B cell (primary cell): ENCODE data around the gene C20orf204. TPM values are rescaled to one million over a fixed set of nuclear protein-coding genes. Genes with fewer than 3 reads are reported as not detected.
A peak's percentile ranks its signal among the peaks of the same experiment; 100 is the strongest.

Experiments
- ATAC-seq: fragments of 200-7000 bp; cut with Tn5 transposase; one replicate; pipeline ENCODE4 v1.10.0; 2021; ENCODE audit warnings: low read depth, mild to moderate bottlenecking, moderate number of reproducible peaks, moderate library complexity
- CTCF ChIA-PET: fragments of 350-600 bp; sonication (Branson Sonifier 250); formaldehyde crosslinking; loops from one replicate; lab custom pipeline; 2021; ENCODE audit warnings: antibody characterized with exemption, inconsistent platforms; lab: Charles Lee
- POLR2A ChIA-PET: fragments of 350-600 bp; sonication (Branson Sonifier 250); formaldehyde crosslinking; loops from one replicate; lab custom pipeline; 2021; ENCODE audit warnings: antibody characterized with exemption; lab: Charles Lee
- DNase-seq: peaks from one replicate; pipeline ENCODE4 v3.0.0; 2013
- H2AFZ ChIP-seq: 2 replicates; pipeline ENCODE4 v1.6.1; 2012; ENCODE audit warnings: mild to moderate bottlenecking, low read depth, low read length; ENCODE audit not compliant: insufficient read depth, poor library complexity, severe bottlenecking
- H3K27ac ChIP-seq, 2 donors: 1 replicate in 1 of 2; 2 replicates in 1 of 2; pipeline ENCODE4 v1.5.1; 2012 to 2013; ENCODE audit warnings: low read length in 2 of 2, mild to moderate bottlenecking in 2 of 2, moderate library complexity in 1 of 2
- H3K27me3 ChIP-seq, 4 experiments: fragments of 200-600 bp in 1 of 4; sonication (generic) in 1 of 4; replicated peaks in 1 of 4; 1 replicate in 2 of 4; 2 replicates in 2 of 4; pipeline versions ENCODE4 v1.6.1 to v1.7.0; 2013 to 2016; ENCODE audit warnings: low read length in 3 of 4, mild to moderate bottlenecking in 2 of 4, mixed read lengths in 1 of 4, moderate library complexity in 1 of 4; ENCODE audit not compliant: insufficient read depth in 4 of 4, control insufficient read depth in 3 of 4; ENCODE audit errors: control extremely low read depth in 1 of 4
- H3K36me3 ChIP-seq, 2 experiments: replicated peaks in 1 of 2; 1 replicate in 1 of 2; 2 replicates in 1 of 2; pipeline versions ENCODE4 v1.6.1 to v1.7.1; 2013; ENCODE audit warnings: low read length in 1 of 2; ENCODE audit not compliant: insufficient read depth in 2 of 2, control insufficient read depth in 1 of 2; ENCODE audit errors: control extremely low read depth in 1 of 2, extremely low read depth in 1 of 2
- H3K4me1 ChIP-seq, 2 donors: fragments of 200-600 bp in 1 of 2; sonication (generic) in 1 of 2; 1 replicate in 1 of 2; 2 replicates in 1 of 2; pipeline versions ENCODE4 v1.5.1 to v1.6.1; 2013 to 2017; ENCODE audit warnings: low read length in 2 of 2; ENCODE audit not compliant: control insufficient read depth in 2 of 2, insufficient read depth in 2 of 2
- H3K4me2 ChIP-seq: replicated peaks from 2 replicates; pipeline ENCODE3; 2012; ENCODE audit warnings: mild to moderate bottlenecking, low read depth, low read length; ENCODE audit not compliant: poor library complexity, severe bottlenecking
- H3K4me3 ChIP-seq, 5 experiments: fragments of 200-600 bp in 1 of 5; sonication (generic) in 1 of 5; 1 replicate in 3 of 5; 2 replicates in 2 of 5; pipeline versions ENCODE4 v1.5.1 to v1.7.0; 2011 to 2016; ENCODE audit warnings: low read length in 4 of 5, mild to moderate bottlenecking in 4 of 5, low read depth in 2 of 5, control low read depth in 1 of 5, moderate library complexity in 1 of 5; ENCODE audit not compliant: insufficient read depth in 1 of 5; ENCODE audit errors: control extremely low read depth in 1 of 5, extremely low read depth in 1 of 5
- H3K79me2 ChIP-seq: fragments of 200-600 bp; sonication (generic); one replicate; pipeline ENCODE4 v1.6.0; 2016; ENCODE audit warnings: low read length; ENCODE audit not compliant: control insufficient read depth, insufficient read depth
- H3K9ac ChIP-seq: fragments of 200-600 bp; sonication (generic); 2 replicates; pipeline ENCODE4 v1.6.1; 2017; ENCODE audit warnings: mild to moderate bottlenecking, low read length, moderate library complexity
- H3K9me3 ChIP-seq, 3 donors: one replicate each; pipeline versions ENCODE4 v1.6.1 to v1.7.1; 2013; ENCODE audit warnings: low read length in 2 of 3; ENCODE audit not compliant: control insufficient read depth in 2 of 3, insufficient read depth in 1 of 3; ENCODE audit errors: control extremely low read depth in 1 of 3
- H4K20me1 ChIP-seq: 2 replicates; pipeline ENCODE4 v1.6.0; 2012; ENCODE audit warnings: mild to moderate bottlenecking, low read length; ENCODE audit not compliant: insufficient read depth, control insufficient read depth, poor library complexity, severe bottlenecking
- H3K27ac Mint-ChIP-seq: one replicate; pipeline ENCODE4 v1.8.0; 2021; ENCODE audit warnings: mixed read lengths
- H3K27me3 Mint-ChIP-seq: one replicate; pipeline ENCODE4 v1.8.0; 2021; ENCODE audit warnings: mixed read lengths
- H3K4me1 Mint-ChIP-seq: one replicate; pipeline ENCODE4 v1.8.0; 2021; ENCODE audit warnings: mixed read lengths
- H3K4me3 Mint-ChIP-seq: one replicate; pipeline ENCODE4 v1.8.0; 2021; ENCODE audit warnings: mixed read lengths
- H3K9me3 Mint-ChIP-seq: one replicate; pipeline ENCODE4 v1.8.0; 2022; ENCODE audit warnings: mixed read lengths; ENCODE audit not compliant: insufficient read depth
- EZH2 ChIP-seq: IDR thresholded peaks from 2 replicates; pipeline ENCODE4 v1.6.1; 2012; ENCODE audit warnings: borderline replicate concordance, low read depth, mild to moderate bottlenecking, moderate library complexity, low read length; ENCODE audit not compliant: insufficient read depth, poor library complexity, severe bottlenecking
- WGBS: methylation state at CpG from one replicate; pipeline ENCODE4 v1.1.5; 2013; ENCODE audit warnings: missing lambda C conversion rate; ENCODE audit not compliant: insufficient coverage; 5-methylcytosine and 5-hydroxymethylcytosine counted together
- intact Hi-C: fragments of 100-400 bp; cut with micrococcal nuclease; formaldehyde crosslinking; loops from one replicate; pipeline ENCODE4 v1.10.0; 2022
- polyA plus RNA-seq: library from polyadenylated mRNA; depleted of rRNA; stranded (reverse); fragments of >200 nt; gene quantifications from 2 replicates; pipeline ENCODE4 v1.2.3, GENCODE V29; 2012
- total RNA-seq, 2 donors: library from RNA; stranded (reverse); fragments of 120-200 nt in 1 of 2; gene quantifications; 1 replicate in 1 of 2; 2 replicates in 1 of 2; pipeline versions ENCODE4 v1.2.3 to v1.2.4, GENCODE V29; 2013 to 2022
- TF ChIP-seq, protein P1 (sequence below): fragments of 200-600 bp; IDR thresholded peaks from one replicate; pipeline ENCODE4 v1.8.0; 2022; ENCODE audit warnings: antibody characterized with exemption, mild to moderate bottlenecking

The C20orf204 gene
- total and polyA plus RNA-seq, 2 donors (not counting 1 experiment from before 2014, with no cell fraction given): 0.24 to 2.5 TPM

- Mint-ChIP-seq H3K4me3 (peak within 1 kb of the TSS; percentile 55), H3K27ac (no peak within 1 kb of the TSS), H3K4me1 (peaks cover 8% of the 10 kb centered on the region), H3K27me3 (peaks cover 41% of the 10 kb centered on the region), H3K9me3 (no peaks in the 10 kb centered on the region)
- no peak within 1 kb of the TSS for H2AFZ ChIP-seq
- CTCF ChIA-PET: interaction anchor here (1.0 kb wide), 1 partner anchor 11 kb away, joined by 3 read pairs; no protein-coding TSS in a partner anchor
- no peak for ATAC-seq
- H3K4me2 ChIP-seq: peak within 1 kb of the TSS; percentile 58
- 1% methylated on average over 85 of the region's 111 CpGs for WGBS
- H3K36me3 ChIP-seq: no peaks in the 10 kb centered on the region
- no peaks in the 10 kb centered on the region for H3K79me2 ChIP-seq
- no peak within 1 kb of the TSS for H3K27ac ChIP-seq
- H3K27me3 ChIP-seq: peaks cover 0 to 66% (median 28%) of the 10 kb centered on the region in 4 experiments
- intact Hi-C loops: no loop called here
- no peak for DNase-seq
- H3K4me1 ChIP-seq: peaks cover 9 to 11% of the 10 kb centered on the region in 2 donors
- peak within 1 kb of the TSS; percentile 15 for H3K9ac ChIP-seq
- H3K4me3 ChIP-seq: no peak within 1 kb of the TSS
- no peaks in the 10 kb centered on the region for H4K20me1 ChIP-seq
- H3K9me3 ChIP-seq: peaks cover 0 to 10% (median 0%) of the 10 kb centered on the region in 3 donors
- TF ChIP-seq EZH2: no peak
- TF ChIP-seq, protein P1, sequence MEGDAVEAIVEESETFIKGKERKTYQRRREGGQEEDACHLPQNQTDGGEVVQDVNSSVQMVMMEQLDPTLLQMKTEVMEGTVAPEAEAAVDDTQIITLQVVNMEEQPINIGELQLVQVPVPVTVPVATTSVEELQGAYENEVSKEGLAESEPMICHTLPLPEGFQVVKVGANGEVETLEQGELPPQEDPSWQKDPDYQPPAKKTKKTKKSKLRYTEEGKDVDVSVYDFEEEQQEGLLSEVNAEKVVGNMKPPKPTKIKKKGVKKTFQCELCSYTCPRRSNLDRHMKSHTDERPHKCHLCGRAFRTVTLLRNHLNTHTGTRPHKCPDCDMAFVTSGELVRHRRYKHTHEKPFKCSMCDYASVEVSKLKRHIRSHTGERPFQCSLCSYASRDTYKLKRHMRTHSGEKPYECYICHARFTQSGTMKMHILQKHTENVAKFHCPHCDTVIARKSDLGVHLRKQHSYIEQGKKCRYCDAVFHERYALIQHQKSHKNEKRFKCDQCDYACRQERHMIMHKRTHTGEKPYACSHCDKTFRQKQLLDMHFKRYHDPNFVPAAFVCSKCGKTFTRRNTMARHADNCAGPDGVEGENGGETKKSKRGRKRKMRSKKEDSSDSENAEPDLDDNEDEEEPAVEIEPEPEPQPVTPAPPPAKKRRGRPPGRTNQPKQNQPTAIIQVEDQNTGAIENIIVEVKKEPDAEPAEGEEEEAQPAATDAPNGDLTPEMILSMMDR: no peak
- POLR2A ChIA-PET: no interaction called here
These were observed 13.3 kb downstream of the C20orf204 start, which contains the start of gene SOX18 for GRCh38 chr20:64049060-64049877. Gene SOX18, minus strand, starts transcription at chr20:64049639. Its CDS starts 123 bp downstream, at chr20:64049516.

GRCh38 chr20:64049878-64050260, 13.9 kb downstream of the C20orf204 start:
- no peaks in the 10 kb centered on the region for H3K79me2 ChIP-seq
- no peak for DNase-seq
- H3K27me3 Mint-ChIP-seq: peaks cover 41% of the 10 kb centered on the region
- peaks cover 0 to 70% (median 29%) of the 10 kb centered on the region in 4 experiments for H3K27me3 ChIP-seq
- POLR2A ChIA-PET: no interaction called here
- H4K20me1 ChIP-seq: no peaks in the 10 kb centered on the region
- TF ChIP-seq, protein P1: no peak
- no peak for TF ChIP-seq EZH2
- H3K9me3 ChIP-seq: peaks cover 0 to 10% (median 0%) of the 10 kb centered on the region in 3 donors
- peak overlapping the region; percentile 55 for H3K4me3 Mint-ChIP-seq
- H3K4me2 ChIP-seq: peak overlapping the region; percentile 58
- ATAC-seq: no peak
- no peak overlapping the region for H3K4me3 ChIP-seq
- H3K27ac ChIP-seq: no peak overlapping the region
- peak overlapping the region; percentile 15 for H3K9ac ChIP-seq
- H3K4me1 ChIP-seq: peaks cover 9 to 11% of the 10 kb centered on the region in 2 donors
- H3K9me3 Mint-ChIP-seq: no peaks in the 10 kb centered on the region
- CTCF ChIA-PET: interaction anchor here (0.6 to 1.5 kb wide), 2 partner anchors 10 to 89 kb away, joined by 3 read pairs; no protein-coding TSS in a partner anchor
- H3K36me3 ChIP-seq: no peaks in the 10 kb centered on the region
- intact Hi-C loops: no loop called here
- H3K4me1 Mint-ChIP-seq: peaks cover 10% of the 10 kb centered on the region
- WGBS: 7% methylated on average over 11 of the region's 16 CpGs
- H2AFZ ChIP-seq: no peak overlapping the region
- no peak overlapping the region for H3K27ac Mint-ChIP-seq
